GM21825 (cell line): ENCODE measurements around the gene NCKAP1.
"Not testable (repeated sequence)": the region's sequence is repeated elsewhere in the genome, so short reads cannot be mapped to it uniquely, and the experiment has no call there.

Experiments used
- ATAC-seq: cut with Tn5 transposase; IDR thresholded peaks from one replicate; pipeline ENCODE4 v1.9.1; 2021; ENCODE audit warnings: mild to moderate bottlenecking, moderate library complexity; ENCODE audit not compliant: unreplicated experiment

Gene NCKAP1

GRCh38 chr2:183037553-183038340 lies 510 bp downstream of the NCKAP1 start:
- ATAC-seq: peak; percentile 34

- ATAC-seq: no peak
Measured at GRCh38 chr2:183037074-183037552, 1.1 kb downstream of the NCKAP1 start.

- peak; percentile 48 for ATAC-seq
Measured at GRCh38 chr2:183035954-183036669, 2.1 kb downstream of the NCKAP1 start.

- ATAC-seq: no peak
Measured at GRCh38 chr2:183035298-183035953, 2.8 kb downstream of the NCKAP1 start.

- no peak for ATAC-seq
Measured at GRCh38 chr2:183034806-183035205, 3.5 kb downstream of the NCKAP1 start.

GRCh38 chr2:183033951-183034350 lies 4.3 kb downstream of the NCKAP1 start:
- no peak for ATAC-seq

GRCh38 chr2:183031911-183032794 lies 6.1 kb downstream of the NCKAP1 start:
- ATAC-seq: no peak

GRCh38 chr2:183029219-183029618 lies 9.0 kb downstream of the NCKAP1 start:
- ATAC-seq: no peak

- no peak for ATAC-seq
Measured at GRCh38 chr2:183028108-183028507, 10.1 kb downstream of the NCKAP1 start.

- no peak for ATAC-seq
Measured at GRCh38 chr2:183027443-183027842, 10.8 kb downstream of the NCKAP1 start.

GRCh38 chr2:183026424-183026823 lies 11.8 kb downstream of the NCKAP1 start:
- no peak for ATAC-seq

GRCh38 chr2:183025993-183026392 lies 12.3 kb downstream of the NCKAP1 start:
- ATAC-seq: no peak

- ATAC-seq: no peak
Measured at GRCh38 chr2:183024339-183025095, 13.7 kb downstream of the NCKAP1 start.

- ATAC-seq: no peak
Measured at GRCh38 chr2:183022711-183023110, 15.5 kb downstream of the NCKAP1 start.

- ATAC-seq: no peak
Measured at GRCh38 chr2:183021613-183022012, 16.6 kb downstream of the NCKAP1 start.

- ATAC-seq: no peak
Measured at GRCh38 chr2:183019718-183020442, 18.4 kb downstream of the NCKAP1 start.

- not testable (repeated sequence) for ATAC-seq
Measured at GRCh38 chr2:183017845-183018244, 20.4 kb downstream of the NCKAP1 start.

GRCh38 chr2:183014005-183014404 lies 24.3 kb downstream of the NCKAP1 start:
- no peak for ATAC-seq

- ATAC-seq: no peak
Measured at GRCh38 chr2:183011743-183012142, 26.5 kb downstream of the NCKAP1 start.
